Astrocyte of the cerebellum (primary cell): Measurements from ENCODE around the gene SBNO1.
"Not testable (repeated sequence)": the region's sequence is repeated elsewhere in the genome, so short reads cannot be mapped to it uniquely, and the experiment has no call there.

Experiments
- DNase-seq: peaks from one replicate; pipeline ENCODE4 v3.0.0-alpha.2; 2011; ENCODE audit warnings: low read depth
- H3K4me3 ChIP-seq: 2 replicates; pipeline ENCODE4 v1.5.1; 2011; ENCODE audit warnings: mild to moderate bottlenecking, low read depth, low read length, moderate library complexity
- CTCF ChIP-seq: IDR thresholded peaks from 2 replicates; pipeline ENCODE4 v1.5.1; 2012; ENCODE audit warnings: low read length, low read depth, moderate library complexity, mild to moderate bottlenecking; ENCODE audit errors: missing control alignments
- in situ Hi-C: cut with HindIII; loops from 2 replicates; pipeline ENCODE4 v1.10.0; 2017; ENCODE audit warnings: low sequenced_read_pairs

The SBNO1 gene

GRCh38 chr12:123254853-123255446 lies 109.7 kb downstream of the SBNO1 start:
- in situ Hi-C loops, result no loop called here
- H3K4me3 ChIP-seq, result no peak overlapping the region
- no peak for DNase-seq
- TF ChIP-seq CTCF, result no peak

- H3K4me3 ChIP-seq, result no peak overlapping the region
- TF ChIP-seq CTCF, result no peak
- in situ Hi-C loops, result no loop called here
- DNase-seq, result no peak
Observed at GRCh38 chr12:123253641-123254459, 110.8 kb downstream of the SBNO1 start.

- H3K4me3 ChIP-seq, in situ Hi-C loops, DNase-seq: not testable (repeated sequence)
Observed at GRCh38 chr12:123252365-123252764, 112.3 kb downstream of the SBNO1 start.

- no peak for TF ChIP-seq CTCF
- in situ Hi-C loops, result no loop called here
- no peak for DNase-seq
- H3K4me3 ChIP-seq, result no peak overlapping the region
Observed at GRCh38 chr12:123251403-123252076, 113.1 kb downstream of the SBNO1 start.

- TF ChIP-seq CTCF, result no peak
Observed at GRCh38 chr12:123250471-123251383, 113.9 kb downstream of the SBNO1 start.

GRCh38 chr12:123248996-123249741 lies 115.5 kb downstream of the SBNO1 start:
- DNase-seq, in situ Hi-C loops, H3K4me3 ChIP-seq: not testable (repeated sequence)

More at GRCh38 chr12:123250471-123251383, 113.9 kb downstream of the SBNO1 start:
- no peak for DNase-seq
- H3K4me3 ChIP-seq, result no peak overlapping the region
- in situ Hi-C loops, result no loop called here

GRCh38 chr12:123248129-123248528 lies 116.5 kb downstream of the SBNO1 start:
- DNase-seq, H3K4me3 ChIP-seq, in situ Hi-C loops: not testable (repeated sequence)
